Measurements from ENCODE around the gene USP47.

USP47 gene

GRCh38 chr11:11980841-11981308, 139.1 kb downstream of the USP47 start:
- H2AFZ ChIP-seq (ENCODE audit: low read length): no peak overlapping the region
- no peak overlapping the region for H2BK5ac ChIP-seq (ENCODE audit: low read length)
- H3K9ac ChIP-seq (ENCODE audit: low read depth, low read length, poor library complexity): no peak overlapping the region
- H3K14ac ChIP-seq (ENCODE audit: low read length): no peak overlapping the region
- H2BK120ac ChIP-seq (ENCODE audit: low read depth, low read length): no peak overlapping the region
- no peak overlapping the region for H2BK15ac ChIP-seq (ENCODE audit: low read length)
- no peak overlapping the region for H3K18ac ChIP-seq (ENCODE audit: low read length)
- no peaks in the 10 kb centered on the region for H3K79me1 ChIP-seq (ENCODE audit: low read depth, low read length)
- H3K36me3 ChIP-seq (replicated peaks in 1 of 2; ENCODE audit: control insufficient read depth in 2 of 2, insufficient read depth in 2 of 2, low read length in 2 of 2): peaks cover 0 to 4% of the 10 kb centered on the region in 2 donors
- H3K27ac ChIP-seq (replicated peaks; ENCODE audit: low read length): no peak overlapping the region
- DNase-seq (ENCODE audit: low spot score): no peak
- H3K4me3 ChIP-seq (ENCODE audit: low read length in 2 of 2): no peak overlapping the region
- no peak overlapping the region for H3K23ac ChIP-seq (ENCODE audit: low read depth, low read length, poor library complexity)
- H3K4me2 ChIP-seq (ENCODE audit: insufficient read depth, low read length, poor library complexity, severe bottlenecking): no peak overlapping the region
- H3K4ac ChIP-seq (ENCODE audit: low read length): no peak overlapping the region
- no peak overlapping the region for H2AK5ac ChIP-seq (ENCODE audit: low read depth, low read length)
- WGBS, 2 donors (ENCODE audit: extremely low coverage in 2 of 2, insufficient read length in 2 of 2, insufficient replicate concordance in 1 of 2): no CpG with 5 or more reads among the region's 3 CpGs
- no peak overlapping the region for H4K91ac ChIP-seq (ENCODE audit: low read depth, low read length, poor library complexity)
- H2BK12ac ChIP-seq (ENCODE audit: low read length): no peak overlapping the region
- no peak overlapping the region for H4K8ac ChIP-seq (ENCODE audit: low read depth, low read length)
- peaks cover 0 to 5% of the 10 kb centered on the region in 2 donors for H3K9me3 ChIP-seq (replicated peaks in 1 of 2; ENCODE audit: control insufficient read depth in 2 of 2, insufficient read depth in 1 of 2, low read depth in 1 of 2, low read length in 2 of 2)
- no peaks in the 10 kb centered on the region for H3K27me3 ChIP-seq (ENCODE audit: control insufficient read depth in 3 of 3, insufficient read depth in 3 of 3, low read depth in 1 of 3, low read length in 3 of 3)
- H3K4me1 ChIP-seq (ENCODE audit: control insufficient read depth in 2 of 2, insufficient read depth in 1 of 2, low read depth in 1 of 2, low read length in 2 of 2): peaks cover 15 to 16% of the 10 kb centered on the region in 2 donors

- DNase-seq (ENCODE audit: low spot score): no peak
- Histone ChIP-seq H3K4me1 (ENCODE audit: control insufficient read depth in 2 of 2, insufficient read depth in 1 of 2, low read depth in 1 of 2, low read length in 2 of 2) (peaks cover 15 to 16% of the 10 kb centered on the region in 2 donors), H2AFZ (ENCODE audit: low read length) (no peak overlapping the region), H3K27me3 (ENCODE audit: control insufficient read depth in 3 of 3, insufficient read depth in 3 of 3, low read depth in 1 of 3, low read length in 3 of 3) (no peaks in the 10 kb centered on the region), H3K4me2 (ENCODE audit: insufficient read depth, low read length, poor library complexity, severe bottlenecking) (no peak overlapping the region), H3K79me1 (ENCODE audit: low read depth, low read length) (no peaks in the 10 kb centered on the region), H3K14ac (ENCODE audit: low read length) (no peak overlapping the region), H3K23ac (ENCODE audit: low read depth, low read length, poor library complexity) (no peak overlapping the region), H2AK5ac (ENCODE audit: low read depth, low read length) (no peak overlapping the region), H3K9me3 (replicated peaks in 1 of 2; ENCODE audit: control insufficient read depth in 2 of 2, insufficient read depth in 1 of 2, low read depth in 1 of 2, low read length in 2 of 2) (peaks cover 0 to 5% of the 10 kb centered on the region in 2 donors), H4K91ac (ENCODE audit: low read depth, low read length, poor library complexity) (no peak overlapping the region), H3K4me3 (ENCODE audit: low read length in 2 of 2) (no peak overlapping the region), H3K18ac (ENCODE audit: low read length) (no peak overlapping the region), H3K9ac (ENCODE audit: low read depth, low read length, poor library complexity) (no peak overlapping the region), H4K8ac (ENCODE audit: low read depth, low read length) (no peak overlapping the region), H2BK120ac (ENCODE audit: low read depth, low read length) (no peak overlapping the region), H2BK15ac (ENCODE audit: low read length) (no peak overlapping the region), H2BK5ac (ENCODE audit: low read length) (peak overlapping the region; percentile 26), H3K36me3 (replicated peaks in 1 of 2; ENCODE audit: control insufficient read depth in 2 of 2, insufficient read depth in 2 of 2, low read length in 2 of 2) (peaks cover 0 to 4% of the 10 kb centered on the region in 2 donors), H3K27ac (replicated peaks; ENCODE audit: low read length) (no peak overlapping the region), H2BK12ac (ENCODE audit: low read length) (no peak overlapping the region), H3K4ac (ENCODE audit: low read length) (no peak overlapping the region)
- no CpG with 5 or more reads among the region's 5 CpGs for WGBS, 2 donors (ENCODE audit: extremely low coverage in 2 of 2, insufficient read length in 2 of 2, insufficient replicate concordance in 1 of 2)
Observed at GRCh38 chr11:11981364-11981763, 139.6 kb downstream of the USP47 start.

GRCh38 chr11:11981840-11982239, 140.1 kb downstream of the USP47 start:
- Histone ChIP-seq H2BK120ac (ENCODE audit: low read depth, low read length) (no peak overlapping the region), H3K27me3 (ENCODE audit: control insufficient read depth in 3 of 3, insufficient read depth in 3 of 3, low read depth in 1 of 3, low read length in 3 of 3) (no peaks in the 10 kb centered on the region), H3K36me3 (replicated peaks in 1 of 2; ENCODE audit: control insufficient read depth in 2 of 2, insufficient read depth in 2 of 2, low read length in 2 of 2) (peaks cover 0 to 4% of the 10 kb centered on the region in 2 donors), H3K79me1 (ENCODE audit: low read depth, low read length) (no peaks in the 10 kb centered on the region), H2BK12ac (ENCODE audit: low read length) (no peak overlapping the region), H2BK15ac (ENCODE audit: low read length) (no peak overlapping the region), H2AFZ (ENCODE audit: low read length) (no peak overlapping the region), H2AK5ac (ENCODE audit: low read depth, low read length) (no peak overlapping the region), H3K4me2 (ENCODE audit: insufficient read depth, low read length, poor library complexity, severe bottlenecking) (no peak overlapping the region), H3K9me3 (replicated peaks in 1 of 2; ENCODE audit: control insufficient read depth in 2 of 2, insufficient read depth in 1 of 2, low read depth in 1 of 2, low read length in 2 of 2) (peaks cover 0 to 5% of the 10 kb centered on the region in 2 donors), H3K4me1 (ENCODE audit: control insufficient read depth in 2 of 2, insufficient read depth in 1 of 2, low read depth in 1 of 2, low read length in 2 of 2) (peaks cover 15 to 16% of the 10 kb centered on the region in 2 donors), H3K23ac (ENCODE audit: low read depth, low read length, poor library complexity) (no peak overlapping the region), H3K4ac (ENCODE audit: low read length) (no peak overlapping the region), H4K91ac (ENCODE audit: low read depth, low read length, poor library complexity) (no peak overlapping the region), H3K18ac (ENCODE audit: low read length) (no peak overlapping the region), H3K27ac (replicated peaks; ENCODE audit: low read length) (no peak overlapping the region), H4K8ac (ENCODE audit: low read depth, low read length) (no peak overlapping the region), H3K9ac (ENCODE audit: low read depth, low read length, poor library complexity) (no peak overlapping the region), H3K4me3 (ENCODE audit: low read length in 2 of 2) (no peak overlapping the region), H3K14ac (ENCODE audit: low read length) (no peak overlapping the region), H2BK5ac (ENCODE audit: low read length) (peak overlapping the region; percentile 26)
- DNase-seq (ENCODE audit: low spot score): no peak
- no CpG with 5 or more reads among the region's 6 CpGs for WGBS, 2 donors (ENCODE audit: extremely low coverage in 2 of 2, insufficient read length in 2 of 2, insufficient replicate concordance in 1 of 2)

GRCh38 chr11:11982461-11982860, 140.7 kb downstream of the USP47 start:
- no peak overlapping the region for H3K9ac ChIP-seq (ENCODE audit: low read depth, low read length, poor library complexity)
- H3K4ac ChIP-seq (ENCODE audit: low read length): no peak overlapping the region
- H3K4me2 ChIP-seq (ENCODE audit: insufficient read depth, low read length, poor library complexity, severe bottlenecking): no peak overlapping the region
- H3K4me1 ChIP-seq (ENCODE audit: control insufficient read depth in 2 of 2, insufficient read depth in 1 of 2, low read depth in 1 of 2, low read length in 2 of 2): peaks cover 12 to 16% of the 10 kb centered on the region in 2 donors
- H3K36me3 ChIP-seq (replicated peaks in 1 of 2; ENCODE audit: control insufficient read depth in 2 of 2, insufficient read depth in 2 of 2, low read length in 2 of 2): peaks cover 0 to 4% of the 10 kb centered on the region in 2 donors
- no peaks in the 10 kb centered on the region for H3K27me3 ChIP-seq (ENCODE audit: control insufficient read depth in 3 of 3, insufficient read depth in 3 of 3, low read depth in 1 of 3, low read length in 3 of 3)
- no peak overlapping the region for H2BK120ac ChIP-seq (ENCODE audit: low read depth, low read length)
- peak overlapping the region; percentile 12 for H3K18ac ChIP-seq (ENCODE audit: low read length)
- H2BK5ac ChIP-seq (ENCODE audit: low read length): no peak overlapping the region
- no peak overlapping the region for H4K91ac ChIP-seq (ENCODE audit: low read depth, low read length, poor library complexity)
- no peak overlapping the region for H2BK12ac ChIP-seq (ENCODE audit: low read length)
- H3K27ac ChIP-seq (replicated peaks; ENCODE audit: low read length): no peak overlapping the region
- H2BK15ac ChIP-seq (ENCODE audit: low read length): no peak overlapping the region
- no peak overlapping the region for H3K4me3 ChIP-seq (ENCODE audit: low read length in 2 of 2)
- no peak overlapping the region for H3K23ac ChIP-seq (ENCODE audit: low read depth, low read length, poor library complexity)
- peaks cover 0 to 5% of the 10 kb centered on the region in 2 donors for H3K9me3 ChIP-seq (replicated peaks in 1 of 2; ENCODE audit: control insufficient read depth in 2 of 2, insufficient read depth in 1 of 2, low read depth in 1 of 2, low read length in 2 of 2)
- no peaks in the 10 kb centered on the region for H3K79me1 ChIP-seq (ENCODE audit: low read depth, low read length)
- no CpG with 5 or more reads among the region's 10 CpGs for WGBS, 2 donors (ENCODE audit: extremely low coverage in 2 of 2, insufficient read length in 2 of 2, insufficient replicate concordance in 1 of 2)
- no peak overlapping the region for H4K8ac ChIP-seq (ENCODE audit: low read depth, low read length)
- H2AFZ ChIP-seq (ENCODE audit: low read length): no peak overlapping the region
- H2AK5ac ChIP-seq (ENCODE audit: low read depth, low read length): no peak overlapping the region
- DNase-seq (ENCODE audit: low spot score): no peak
- no peak overlapping the region for H3K14ac ChIP-seq (ENCODE audit: low read length)

Data from neuronal stem cell (in vitro differentiated cells).